HK-2 (cell line): ENCODE results near the gene LLGL2.
"Not testable (repeated sequence)": the region's sequence is repeated elsewhere in the genome, so short reads cannot be mapped to it uniquely, and the experiment has no call there.

Source experiments
- DNase-seq: peaks from one replicate; pipeline ENCODE4 v3.0.0-alpha.2; 2018; ENCODE audit not compliant: unreplicated experiment

The LLGL2 gene

GRCh38 chr17:75507733-75508719, 17.5 kb upstream of the LLGL2 start:
- no peak for DNase-seq

- no peak for DNase-seq
Measured at GRCh38 chr17:75508931-75509361, 16.6 kb upstream of the LLGL2 start.

- no peak for DNase-seq
Measured at GRCh38 chr17:75509528-75510258, 15.8 kb upstream of the LLGL2 start.

- DNase-seq = no peak
Measured at GRCh38 chr17:75511270-75511609, 14.3 kb upstream of the LLGL2 start.

GRCh38 chr17:75511610-75512575, 13.6 kb upstream of the LLGL2 start:
- peak; percentile 48 for DNase-seq

GRCh38 chr17:75512926-75513640, 12.4 kb upstream of the LLGL2 start:
- DNase-seq = no peak

- no peak for DNase-seq
Measured at GRCh38 chr17:75513641-75514000, 11.9 kb upstream of the LLGL2 start.

- peak; percentile 58 for DNase-seq
Measured at GRCh38 chr17:75514299-75514918, 11.1 kb upstream of the LLGL2 start.

GRCh38 chr17:75514919-75515495, 10.5 kb upstream of the LLGL2 start:
- peak; percentile 27 for DNase-seq

- peak; percentile 95 for DNase-seq
Measured at GRCh38 chr17:75515496-75516254, 9.8 kb upstream of the LLGL2 start, which contains the start of gene CASKIN2. Gene CASKIN2 (minus strand): TSS chr17:75515537. CDS start chr17:75513804, 1,733 bp downstream.

- DNase-seq = peak; percentile 93
Measured at GRCh38 chr17:75516255-75516618, 9.3 kb upstream of the LLGL2 start, which contains the start of gene TSEN54. Gene TSEN54 (plus strand): TSS chr17:75516528. CDS start chr17:75516561, 33 bp downstream.

- DNase-seq = peak; percentile 39
Measured at GRCh38 chr17:75516619-75517296, 8.7 kb upstream of the LLGL2 start.

GRCh38 chr17:75517297-75517865, 8.1 kb upstream of the LLGL2 start:
- no peak for DNase-seq

GRCh38 chr17:75518201-75518600, 7.3 kb upstream of the LLGL2 start:
- no peak for DNase-seq

- DNase-seq = no peak
Measured at GRCh38 chr17:75518983-75519537, 6.4 kb upstream of the LLGL2 start.

GRCh38 chr17:75520413-75520812, 5.1 kb upstream of the LLGL2 start:
- DNase-seq = not testable (repeated sequence)

- DNase-seq = no peak
Measured at GRCh38 chr17:75521290-75521689, 4.2 kb upstream of the LLGL2 start.
